ENCODE measurements around the gene SLC8A1. TPM values are rescaled to one million over a fixed set of nuclear protein-coding genes. Genes with fewer than 3 reads are reported as not detected.

The SLC8A1 gene
- total and polyA plus RNA-seq, 11 donors: 61.9 to 1,521 (median 827) TPM

GRCh38 chr2:40100676-40101075, 351.2 kb downstream of the SLC8A1 start:
- TF ChIP-seq, protein P1, sequence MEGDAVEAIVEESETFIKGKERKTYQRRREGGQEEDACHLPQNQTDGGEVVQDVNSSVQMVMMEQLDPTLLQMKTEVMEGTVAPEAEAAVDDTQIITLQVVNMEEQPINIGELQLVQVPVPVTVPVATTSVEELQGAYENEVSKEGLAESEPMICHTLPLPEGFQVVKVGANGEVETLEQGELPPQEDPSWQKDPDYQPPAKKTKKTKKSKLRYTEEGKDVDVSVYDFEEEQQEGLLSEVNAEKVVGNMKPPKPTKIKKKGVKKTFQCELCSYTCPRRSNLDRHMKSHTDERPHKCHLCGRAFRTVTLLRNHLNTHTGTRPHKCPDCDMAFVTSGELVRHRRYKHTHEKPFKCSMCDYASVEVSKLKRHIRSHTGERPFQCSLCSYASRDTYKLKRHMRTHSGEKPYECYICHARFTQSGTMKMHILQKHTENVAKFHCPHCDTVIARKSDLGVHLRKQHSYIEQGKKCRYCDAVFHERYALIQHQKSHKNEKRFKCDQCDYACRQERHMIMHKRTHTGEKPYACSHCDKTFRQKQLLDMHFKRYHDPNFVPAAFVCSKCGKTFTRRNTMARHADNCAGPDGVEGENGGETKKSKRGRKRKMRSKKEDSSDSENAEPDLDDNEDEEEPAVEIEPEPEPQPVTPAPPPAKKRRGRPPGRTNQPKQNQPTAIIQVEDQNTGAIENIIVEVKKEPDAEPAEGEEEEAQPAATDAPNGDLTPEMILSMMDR (IDR thresholded peaks at IDR 0.05): no peak
- no peak for TF ChIP-seq POLR2A (IDR thresholded peaks at IDR 0.05)
- Histone ChIP-seq H3K27ac (peak overlapping the region in 1 of 12 donors; percentile 28), H3K36me3 (no peaks in the 10 kb centered on the region), H3K4me3 (no peak overlapping the region), H3K4me1 (peaks cover 0 to 33% (median 7%) of the 10 kb centered on the region in 12 donors), H3K27me3 (no peaks in the 10 kb centered on the region), H3K9me3 (no peaks in the 10 kb centered on the region)
- no peak for ATAC-seq
- 80 to 86% (median 83%) methylated on average over 3 of the region's 3 CpGs for WGBS, 4 donors
- intact Hi-C loops (cut with DNase I): no loop called here
- DNase-seq: no peak

DNA sequence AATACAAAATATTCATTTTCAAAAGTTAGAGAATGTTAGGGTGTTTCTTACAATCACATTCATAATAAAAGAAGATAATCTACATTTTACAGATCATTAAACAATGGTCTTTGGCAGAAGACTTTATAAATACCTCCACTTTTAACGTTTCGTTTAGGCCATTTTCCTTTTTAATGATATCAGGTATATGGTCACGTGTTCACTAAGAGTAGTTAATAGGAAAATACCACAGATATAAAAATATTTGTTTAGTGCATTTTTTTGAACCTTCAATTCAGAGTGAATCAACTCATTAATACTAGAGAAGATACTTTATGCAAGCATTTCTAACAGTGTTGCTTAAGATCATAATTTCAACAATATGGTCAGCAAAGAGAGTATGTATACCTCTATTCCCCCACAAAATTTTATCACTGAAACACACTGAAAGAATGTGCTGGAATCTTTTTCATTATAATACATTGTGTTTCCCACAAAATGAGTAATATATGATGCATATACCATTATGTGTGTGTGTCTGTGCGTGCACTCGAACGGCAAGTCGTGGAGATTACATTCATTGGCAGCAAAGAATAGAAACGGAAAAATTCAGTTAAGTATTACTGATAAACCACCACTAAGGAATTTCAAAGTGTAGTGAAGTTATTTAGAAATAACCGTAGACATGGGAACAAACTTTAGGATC, 353.0 kb downstream of the SLC8A1 start:
- ATAC-seq (no peak), DNase-seq (no peak)
- WGBS, 4 donors: 61 to 66% (median 64%) methylated on average over 9 of the region's 9 CpGs
- no peak overlapping the region for H3K27ac ChIP-seq
- TF ChIP-seq, protein P1 (IDR thresholded peaks at IDR 0.05): no peak
- no peak for TF ChIP-seq POLR2A (IDR thresholded peaks at IDR 0.05)
- peaks cover 0 to 44% (median 16%) of the 10 kb centered on the region in 12 donors for H3K4me1 ChIP-seq
- H3K4me3 ChIP-seq: no peak overlapping the region
- no peaks in the 10 kb centered on the region for H3K27me3 ChIP-seq
- no peaks in the 10 kb centered on the region for H3K9me3 ChIP-seq
- intact Hi-C loops (cut with DNase I): no loop called here
- no peaks in the 10 kb centered on the region for H3K36me3 ChIP-seq

GRCh38 chr2:40097691-40098385, 354.1 kb downstream of the SLC8A1 start:
- ATAC-seq: no peak
- H3K4me1 ChIP-seq: peaks cover 0 to 47% (median 26%) of the 10 kb centered on the region in 12 donors
- DNase-seq: no peak
- H3K27ac ChIP-seq: no peak overlapping the region
- H3K36me3 ChIP-seq: no peaks in the 10 kb centered on the region
- H3K4me3 ChIP-seq: no peak overlapping the region
- WGBS, 4 donors: 76 to 82% (median 80%) methylated on average over 2 of the region's 2 CpGs
- intact Hi-C loops (cut with DNase I): no loop called here
- no peaks in the 10 kb centered on the region for H3K9me3 ChIP-seq
- no peak for TF ChIP-seq POLR2A (IDR thresholded peaks at IDR 0.05)
- TF ChIP-seq, protein P1 (IDR thresholded peaks at IDR 0.05): no peak
- H3K27me3 ChIP-seq: no peaks in the 10 kb centered on the region

DNA sequence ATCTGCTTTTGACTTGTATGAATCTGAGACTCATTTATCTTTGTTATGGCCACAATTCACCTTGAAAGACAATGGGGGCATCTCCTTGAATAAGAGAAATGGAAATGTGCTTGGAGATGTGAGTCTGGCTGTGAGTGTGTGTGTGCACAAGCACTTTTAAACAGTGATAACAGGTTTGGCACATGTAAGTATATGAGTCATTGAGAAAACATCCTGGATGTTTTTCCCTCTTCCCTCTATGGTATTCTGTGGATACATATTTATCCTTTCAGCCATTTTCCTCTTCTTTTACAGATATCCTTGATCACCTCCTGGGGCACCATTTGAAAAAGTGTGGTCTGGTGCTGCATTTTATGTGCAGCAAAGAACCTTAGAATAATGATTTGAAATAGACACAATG, 355.5 kb downstream of the SLC8A1 start:
- H3K9me3 ChIP-seq: no peaks in the 10 kb centered on the region
- TF ChIP-seq, protein P1 (IDR thresholded peaks at IDR 0.05): no peak
- no peak for TF ChIP-seq POLR2A (IDR thresholded peaks at IDR 0.05)
- ATAC-seq (peak in 3 of 4 donors; percentile 38 to 74 (median 45)), DNase-seq (no peak)
- no peaks in the 10 kb centered on the region for H3K27me3 ChIP-seq
- intact Hi-C loops (cut with DNase I): no loop called here
- H3K4me3 ChIP-seq: no peak overlapping the region
- H3K27ac ChIP-seq: peak overlapping the region in 6 of 12 donors; percentile 4 to 62 (median 47)
- peaks cover 0 to 42% (median 22%) of the 10 kb centered on the region in 12 donors for H3K4me1 ChIP-seq
- no peaks in the 10 kb centered on the region for H3K36me3 ChIP-seq
